Aortic smooth muscle cell (primary cell): ENCODE results near the gene ONECUT1. TPM values are rescaled to one million over a fixed set of nuclear protein-coding genes. Genes with fewer than 3 reads are reported as not detected.

Source experiments
- total RNA-seq: library from RNA; depleted of rRNA; stranded (reverse); fragments of >200 nt; gene quantifications from 2 replicates; pipeline ENCODE4 v1.2.3, GENCODE V29; 2014

Gene ONECUT1
- total RNA-seq: not detected in 2 replicates

GRCh38 chr15:52790169-52790708, at the start of gene ONECUT1:
Gene ONECUT1 (minus strand): TSS chr15:52790336. CDS start chr15:52789884, 452 bp downstream.

Other genes with a start within 250 kb of the ONECUT1 start
- gene ARPP19, start 221.3 kb downstream of the ONECUT1 start, total RNA-seq: 78.7 and 82.3 TPM in 2 replicates
- 24.4 and 37.7 TPM in 2 replicates for gene ATOSA, start 110.9 kb downstream of the ONECUT1 start, total RNA-seq